Loucy (cell line): Measurements from ENCODE around the gene SMOC2.

Experiments
- H2AFZ ChIP-seq: fragments of 200-600 bp; sonication (generic); 2 replicates; pipeline ENCODE4 v1.6.0; 2016; ENCODE audit warnings: antibody characterized with exemption, mild to moderate bottlenecking, low read length, moderate library complexity
- H3F3A ChIP-seq: fragments of 200-600 bp; 2 replicates; pipeline ENCODE4 v1.6.0; 2016; ENCODE audit warnings: antibody characterized with exemption, low read depth, mild to moderate bottlenecking
- H3K27me3 ChIP-seq: fragments of 200-600 bp; sonication (generic); 2 replicates; pipeline ENCODE4 v1.6.1; 2014; ENCODE audit warnings: low read length, mild to moderate bottlenecking; ENCODE audit not compliant: insufficient read depth, poor library complexity, severe bottlenecking
- H3K36me3 ChIP-seq: fragments of 200-600 bp; sonication (generic); 2 replicates; pipeline ENCODE4 v1.6.1; 2016; ENCODE audit warnings: low read length; ENCODE audit not compliant: insufficient read depth
- H3K4me1 ChIP-seq: fragments of 200-600 bp; sonication (generic); 2 replicates; pipeline ENCODE4 v1.5.1; 2014; ENCODE audit warnings: low read length, mild to moderate bottlenecking; ENCODE audit not compliant: insufficient read depth, poor library complexity, severe bottlenecking
- H3K4me2 ChIP-seq: fragments of 200-600 bp; sonication (generic); 2 replicates; pipeline ENCODE4 v1.6.0; 2014; ENCODE audit warnings: antibody characterized with exemption, low read length, low read depth, mild to moderate bottlenecking; ENCODE audit not compliant: poor library complexity, severe bottlenecking
- H3K4me3 ChIP-seq: fragments of 200-600 bp; sonication (generic); 2 replicates; pipeline ENCODE4 v1.5.1; 2014; ENCODE audit warnings: low read length, mild to moderate bottlenecking, mixed read lengths; ENCODE audit not compliant: poor library complexity, severe bottlenecking
- H3K79me2 ChIP-seq: fragments of 200-600 bp; sonication (generic); 2 replicates; pipeline ENCODE4 v1.6.1; 2014; ENCODE audit warnings: low read length; ENCODE audit not compliant: insufficient read depth
- H3K9ac ChIP-seq: fragments of 200-600 bp; sonication (generic); 2 replicates; pipeline ENCODE4 v1.6.0; 2014; ENCODE audit warnings: mild to moderate bottlenecking, low read depth, low read length, moderate library complexity; ENCODE audit not compliant: poor library complexity, severe bottlenecking
- H3K9me2 ChIP-seq: fragments of 200-600 bp; sonication (generic); replicated peaks from 2 replicates; pipeline ENCODE4 v1.6.1; 2016; ENCODE audit warnings: low read depth, low read length, mixed read lengths
- H3K9me3 ChIP-seq: fragments of 200-600 bp; sonication (generic); 2 replicates; pipeline ENCODE4 v1.6.1; 2014; ENCODE audit warnings: mild to moderate bottlenecking, antibody characterized with exemption, low read length, low read depth; ENCODE audit not compliant: insufficient read depth
- H4K20me1 ChIP-seq: fragments of 200-600 bp; sonication (generic); 2 replicates; pipeline ENCODE4 v1.6.0; 2014; ENCODE audit warnings: antibody characterized with exemption, low read length, mild to moderate bottlenecking; ENCODE audit not compliant: insufficient read depth, poor library complexity, severe bottlenecking
- CTCF ChIP-seq: fragments of 200-600 bp; sonication (generic); conservative IDR thresholded peaks from 2 replicates; pipeline ENCODE4 v1.5.1; 2014; ENCODE audit warnings: mild to moderate bottlenecking, antibody characterized with exemption, low read length
- EZH2phosphoT487 ChIP-seq: fragments of 200-600 bp; IDR thresholded peaks from 2 replicates; pipeline ENCODE4 v1.6.1; 2018; ENCODE audit warnings: antibody characterized with exemption, mild to moderate bottlenecking, moderate library complexity, borderline replicate concordance

Gene SMOC2

GRCh38 chr6:168640768-168641167, 199.8 kb downstream of the SMOC2 start:
- Histone ChIP-seq H3K9me3 (peaks cover 7% of the 10 kb centered on the region; the same call in 1 of the 2 replicates), H3K4me3 (no peak overlapping the region), H3K4me1 (no peaks in the 10 kb centered on the region), H3K9ac (no peak overlapping the region), H3K27me3 (no peaks in the 10 kb centered on the region), H3K9me2 (no peaks in the 10 kb centered on the region), H3K36me3 (no peaks in the 10 kb centered on the region), H2AFZ (no peak overlapping the region), H3K79me2 (no peaks in the 10 kb centered on the region), H4K20me1 (no peaks in the 10 kb centered on the region), H3F3A (no peaks in the 10 kb centered on the region), H3K4me2 (no peak overlapping the region)
- no peak for TF ChIP-seq CTCF
- no peak for TF ChIP-seq EZH2phosphoT487

- no peak overlapping the region for H3K4me3 ChIP-seq
- H3K9ac ChIP-seq, result no peak overlapping the region
- H4K20me1 ChIP-seq, result no peaks in the 10 kb centered on the region
- H3F3A ChIP-seq, result no peaks in the 10 kb centered on the region
- H3K36me3 ChIP-seq, result no peaks in the 10 kb centered on the region
- H3K4me2 ChIP-seq, result no peak overlapping the region
- H3K9me3 ChIP-seq, result peaks cover 7% of the 10 kb centered on the region; the same call in 1 of the 2 replicates
- no peak overlapping the region for H2AFZ ChIP-seq
- TF ChIP-seq CTCF, result no peak
- TF ChIP-seq EZH2phosphoT487, result no peak
- H3K27me3 ChIP-seq, result no peaks in the 10 kb centered on the region
- no peaks in the 10 kb centered on the region for H3K4me1 ChIP-seq
- H3K9me2 ChIP-seq, result no peaks in the 10 kb centered on the region
- H3K79me2 ChIP-seq, result no peaks in the 10 kb centered on the region
Measured at GRCh38 chr6:168641446-168641845, 200.5 kb downstream of the SMOC2 start.

DNA sequence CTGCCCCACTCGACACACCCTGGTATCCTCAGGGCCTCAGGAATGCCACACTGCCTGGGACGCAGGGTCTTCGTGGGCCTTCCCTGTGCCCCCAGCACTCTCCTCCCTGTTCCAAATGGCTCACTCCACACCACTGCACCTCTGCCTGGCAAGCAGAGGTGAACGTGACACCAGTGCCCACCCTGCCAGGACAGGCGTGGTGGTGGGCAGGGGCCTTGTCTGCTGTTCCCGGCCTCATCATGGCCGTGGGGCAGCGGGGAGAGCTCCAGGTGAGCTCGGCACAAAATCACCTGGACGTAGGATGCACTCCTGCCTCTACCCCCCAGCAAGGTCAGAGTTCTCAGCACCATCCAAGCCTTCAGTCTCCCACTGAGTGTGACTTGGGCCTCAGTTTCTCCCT, 202.4 kb downstream of the SMOC2 start:
- peaks cover 16% of the 10 kb centered on the region; the same call in 1 of the 2 replicates for H3K9me3 ChIP-seq
- H3K4me3 ChIP-seq, result no peak overlapping the region
- no peak overlapping the region for H2AFZ ChIP-seq
- H3K79me2 ChIP-seq, result no peaks in the 10 kb centered on the region
- no peaks in the 10 kb centered on the region for H3K36me3 ChIP-seq
- H4K20me1 ChIP-seq, result no peaks in the 10 kb centered on the region
- H3K27me3 ChIP-seq, result no peaks in the 10 kb centered on the region
- H3F3A ChIP-seq, result no peaks in the 10 kb centered on the region
- H3K4me2 ChIP-seq, result no peak overlapping the region
- H3K9me2 ChIP-seq, result no peaks in the 10 kb centered on the region
- TF ChIP-seq CTCF, result no peak
- no peaks in the 10 kb centered on the region for H3K4me1 ChIP-seq
- no peak overlapping the region for H3K9ac ChIP-seq
